Transverse colon (tissue), 4 donors: ENCODE results near the gene MIP.
"Not testable (repeated sequence)": the region's sequence is repeated elsewhere in the genome, so short reads cannot be mapped to it uniquely, and the experiment has no call there.

Source experiments
- EP300 ChIP-seq: sonication (generic); formaldehyde crosslinking; IDR thresholded peaks from one replicate; pipeline ENCODE4 v1.6.1; 2017; ENCODE audit warnings: antibody characterized with exemption, low read depth
- POLR2A ChIP-seq: fragments of 450-650 bp; IDR thresholded peaks from one replicate; pipeline ENCODE4 v1.6.1; 2016; ENCODE audit warnings: antibody characterized with exemption, mild to moderate bottlenecking, moderate library complexity
- POLR2AphosphoS5 ChIP-seq, 3 donors: sonication (generic); formaldehyde crosslinking; IDR thresholded peaks; one replicate each; pipeline ENCODE4 v1.6.1; 2016; ENCODE audit warnings: antibody characterized with exemption in 3 of 3
- TF ChIP-seq, protein P1 (sequence below), 5 experiments: fragments of 200-600 bp in 3 of 5; fragments of 450-650 bp in 2 of 5; sonication (generic) in 3 of 5; IDR thresholded peaks; 1 replicate in 2 of 5; 2 replicates in 3 of 5; pipeline ENCODE4 v1.5.1; 2016 to 2017; ENCODE audit warnings: antibody characterized with exemption in 5 of 5, inconsistent platforms in 3 of 5, mild to moderate bottlenecking in 2 of 5, moderate library complexity in 1 of 5

DNA sequence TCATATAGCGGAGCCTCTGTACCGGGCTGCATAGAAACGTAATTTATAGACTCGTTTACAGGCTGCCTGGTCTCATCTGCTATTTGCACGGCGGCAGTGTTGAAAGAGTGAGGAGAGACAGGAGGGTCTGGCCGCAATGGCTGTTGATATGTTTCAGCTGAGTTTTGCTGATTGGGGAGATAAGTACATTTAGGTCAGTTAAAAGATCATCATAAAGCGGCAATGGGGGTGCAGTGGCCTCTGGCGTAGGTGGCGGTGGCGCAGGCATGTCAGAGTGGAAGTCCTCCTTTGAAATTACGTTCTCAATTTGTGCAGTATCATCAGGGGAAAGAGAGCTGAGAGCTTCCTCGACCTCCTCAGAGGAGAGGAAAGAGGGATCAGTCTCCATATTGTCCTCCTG, 45.4 kb upstream of the MIP start:
- TF ChIP-seq, protein P1, sequence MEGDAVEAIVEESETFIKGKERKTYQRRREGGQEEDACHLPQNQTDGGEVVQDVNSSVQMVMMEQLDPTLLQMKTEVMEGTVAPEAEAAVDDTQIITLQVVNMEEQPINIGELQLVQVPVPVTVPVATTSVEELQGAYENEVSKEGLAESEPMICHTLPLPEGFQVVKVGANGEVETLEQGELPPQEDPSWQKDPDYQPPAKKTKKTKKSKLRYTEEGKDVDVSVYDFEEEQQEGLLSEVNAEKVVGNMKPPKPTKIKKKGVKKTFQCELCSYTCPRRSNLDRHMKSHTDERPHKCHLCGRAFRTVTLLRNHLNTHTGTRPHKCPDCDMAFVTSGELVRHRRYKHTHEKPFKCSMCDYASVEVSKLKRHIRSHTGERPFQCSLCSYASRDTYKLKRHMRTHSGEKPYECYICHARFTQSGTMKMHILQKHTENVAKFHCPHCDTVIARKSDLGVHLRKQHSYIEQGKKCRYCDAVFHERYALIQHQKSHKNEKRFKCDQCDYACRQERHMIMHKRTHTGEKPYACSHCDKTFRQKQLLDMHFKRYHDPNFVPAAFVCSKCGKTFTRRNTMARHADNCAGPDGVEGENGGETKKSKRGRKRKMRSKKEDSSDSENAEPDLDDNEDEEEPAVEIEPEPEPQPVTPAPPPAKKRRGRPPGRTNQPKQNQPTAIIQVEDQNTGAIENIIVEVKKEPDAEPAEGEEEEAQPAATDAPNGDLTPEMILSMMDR (IDR thresholded peaks at IDR 0.05): not testable (repeated sequence)
- TF ChIP-seq POLR2AphosphoS5 (IDR thresholded peaks at IDR 0.05); POLR2A; EP300: not testable (repeated sequence)
